ENCODE data around the gene KLHL29.
A peak's percentile ranks its signal among the peaks of the same experiment; 100 is the strongest.

Gene KLHL29

DNA sequence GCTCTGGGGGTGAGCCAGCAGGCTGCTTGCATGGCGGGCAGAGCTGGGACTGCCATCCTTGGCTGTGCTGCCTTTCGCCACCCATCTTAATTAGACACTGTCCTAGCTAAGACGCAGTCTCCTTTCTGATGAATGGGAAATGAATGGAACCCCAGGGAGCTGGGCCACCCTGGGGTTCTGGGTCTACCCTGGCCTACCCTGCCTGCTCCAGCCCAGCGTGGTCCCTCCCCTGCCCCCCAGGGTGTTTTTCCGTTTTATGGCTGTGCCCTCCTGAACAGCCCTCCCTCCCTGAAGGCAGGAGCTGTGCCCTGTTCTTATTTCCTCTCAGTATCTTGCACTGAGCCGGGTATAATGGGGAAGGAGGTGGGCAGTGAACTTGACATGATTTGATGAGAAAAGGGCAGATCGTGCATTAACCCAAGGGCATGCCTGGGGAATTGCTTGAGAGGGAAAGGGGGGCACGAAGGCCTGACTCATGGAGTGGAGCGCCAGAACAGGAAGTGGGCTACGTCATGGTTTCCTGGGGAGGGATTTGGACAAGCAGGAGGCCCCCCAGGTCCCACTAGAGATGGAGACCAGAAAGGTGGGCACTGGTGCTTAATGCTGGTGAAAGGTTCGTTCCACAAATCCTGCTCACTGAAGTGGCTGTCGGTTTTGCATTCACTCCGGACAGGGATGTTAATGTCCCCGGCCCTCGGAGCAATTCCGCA is 165.0 kb downstream of the KLHL29 start:
- no peak overlapping the region for H3K27ac ChIP-seq (ENCODE audit: low read length)
- H3K4me1 ChIP-seq (ENCODE audit: control insufficient read depth in 1 of 2, insufficient read depth in 2 of 2, low read length in 2 of 2): peaks cover 7 to 25% of the 10 kb centered on the region in 2 donors

DNA sequence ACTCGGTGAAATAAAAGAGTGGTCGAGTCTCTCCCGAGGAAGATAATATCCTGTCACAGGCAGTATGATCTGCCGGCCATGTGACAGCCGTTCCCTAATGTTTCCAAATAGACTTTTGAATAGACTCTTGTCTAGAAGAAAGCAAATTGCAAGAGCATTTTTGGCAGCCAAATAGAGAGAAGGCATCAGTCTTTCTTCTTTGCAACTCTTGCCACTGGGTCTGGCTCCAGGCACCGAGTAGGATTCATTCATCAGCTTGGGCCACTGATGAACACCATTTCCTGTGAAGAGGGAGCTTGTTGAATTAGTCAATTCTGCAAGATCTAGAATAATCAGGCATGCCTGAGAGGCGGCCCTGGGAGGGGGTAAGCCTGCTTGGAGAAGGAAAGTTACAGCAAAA is 165.6 kb downstream of the KLHL29 start:
- no peaks in the 10 kb centered on the region for H3K9me3 ChIP-seq (ENCODE audit: control insufficient read depth in 1 of 2, low read length in 2 of 2)
- no peaks in the 10 kb centered on the region for H3K27me3 ChIP-seq (ENCODE audit: low read depth, low read length)
- H3K27ac ChIP-seq (ENCODE audit: low read length): no peak overlapping the region
- no peak overlapping the region for H3K4me3 ChIP-seq (ENCODE audit: low read depth in 1 of 2, low read length in 2 of 2)
- H3K4me1 ChIP-seq (ENCODE audit: control insufficient read depth in 1 of 2, insufficient read depth in 2 of 2, low read length in 2 of 2): peaks cover 3 to 21% of the 10 kb centered on the region in 2 donors
- H3K36me3 ChIP-seq (ENCODE audit: control insufficient read depth in 1 of 2, insufficient read depth in 2 of 2, low read length in 2 of 2): no peaks in the 10 kb centered on the region

More for the DNA sequence above, 165.0 kb downstream of the KLHL29 start:
- Histone ChIP-seq H3K27me3 (ENCODE audit: low read depth, low read length) (no peaks in the 10 kb centered on the region), H3K4me3 (ENCODE audit: low read depth in 1 of 2, low read length in 2 of 2) (no peak overlapping the region), H3K9me3 (ENCODE audit: control insufficient read depth in 1 of 2, low read length in 2 of 2) (no peaks in the 10 kb centered on the region), H3K36me3 (ENCODE audit: control insufficient read depth in 1 of 2, insufficient read depth in 2 of 2, low read length in 2 of 2) (no peaks in the 10 kb centered on the region)

DNA sequence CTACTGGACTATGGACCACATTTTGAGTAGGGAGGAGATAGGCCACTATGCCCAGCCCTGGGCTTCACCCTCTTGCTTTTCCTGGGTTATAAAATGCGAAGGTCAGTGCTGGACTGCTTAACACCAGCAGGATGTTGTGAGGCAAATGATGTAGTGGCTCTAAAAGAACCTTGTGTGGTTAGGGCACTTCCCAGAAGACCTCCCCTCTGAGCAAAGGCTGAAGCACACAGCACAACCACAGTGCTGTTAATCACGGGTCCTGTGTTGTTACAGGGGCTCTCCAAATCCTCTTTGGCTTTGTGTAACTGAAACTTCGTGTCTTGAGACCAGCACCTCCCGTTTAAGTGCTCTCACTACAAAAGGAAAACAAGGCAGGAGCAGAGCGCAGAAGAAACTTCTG is 166.9 kb downstream of the KLHL29 start:
- no peaks in the 10 kb centered on the region for H3K36me3 ChIP-seq (ENCODE audit: control insufficient read depth in 1 of 2, insufficient read depth in 2 of 2, low read length in 2 of 2)
- H3K4me1 ChIP-seq (ENCODE audit: control insufficient read depth in 1 of 2, insufficient read depth in 2 of 2, low read length in 2 of 2): peaks cover 3 to 16% of the 10 kb centered on the region in 2 donors
- H3K27me3 ChIP-seq (ENCODE audit: low read depth, low read length): no peaks in the 10 kb centered on the region
- no peak overlapping the region for H3K27ac ChIP-seq (ENCODE audit: low read length)
- no peak overlapping the region for H3K4me3 ChIP-seq (ENCODE audit: low read depth in 1 of 2, low read length in 2 of 2)
- no peaks in the 10 kb centered on the region for H3K9me3 ChIP-seq (ENCODE audit: control insufficient read depth in 1 of 2, low read length in 2 of 2)

DNA sequence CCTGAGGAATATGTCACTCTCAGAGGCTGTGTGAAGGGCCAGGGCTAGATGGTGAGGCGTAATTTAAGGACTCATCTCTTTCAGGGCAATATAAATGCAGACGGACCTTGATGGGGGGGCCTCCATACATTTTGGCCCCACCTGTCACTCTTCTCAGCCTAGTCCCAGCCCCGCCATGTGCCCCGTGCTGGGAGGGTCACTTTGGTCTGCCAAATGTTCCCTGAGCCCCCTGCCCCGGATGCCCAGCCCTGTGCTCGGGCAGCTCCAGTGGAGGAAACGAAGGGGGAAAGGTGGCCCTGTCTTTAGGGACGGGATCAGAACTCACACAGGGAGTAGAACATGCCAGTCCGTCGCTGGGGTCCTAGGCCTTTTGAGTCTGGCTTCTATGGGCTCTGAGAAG is 168.6 kb downstream of the KLHL29 start:
- H3K36me3 ChIP-seq (ENCODE audit: control insufficient read depth in 1 of 2, insufficient read depth in 2 of 2, low read length in 2 of 2): no peaks in the 10 kb centered on the region
- peak overlapping the region; percentile 21 for H3K27ac ChIP-seq (ENCODE audit: low read length)
- H3K9me3 ChIP-seq (ENCODE audit: control insufficient read depth in 1 of 2, low read length in 2 of 2): no peaks in the 10 kb centered on the region
- H3K27me3 ChIP-seq (ENCODE audit: low read depth, low read length): no peaks in the 10 kb centered on the region
- H3K4me3 ChIP-seq (ENCODE audit: low read depth in 1 of 2, low read length in 2 of 2): no peak overlapping the region
- peaks cover 3 to 16% of the 10 kb centered on the region in 2 donors for H3K4me1 ChIP-seq (ENCODE audit: control insufficient read depth in 1 of 2, insufficient read depth in 2 of 2, low read length in 2 of 2)

DNA sequence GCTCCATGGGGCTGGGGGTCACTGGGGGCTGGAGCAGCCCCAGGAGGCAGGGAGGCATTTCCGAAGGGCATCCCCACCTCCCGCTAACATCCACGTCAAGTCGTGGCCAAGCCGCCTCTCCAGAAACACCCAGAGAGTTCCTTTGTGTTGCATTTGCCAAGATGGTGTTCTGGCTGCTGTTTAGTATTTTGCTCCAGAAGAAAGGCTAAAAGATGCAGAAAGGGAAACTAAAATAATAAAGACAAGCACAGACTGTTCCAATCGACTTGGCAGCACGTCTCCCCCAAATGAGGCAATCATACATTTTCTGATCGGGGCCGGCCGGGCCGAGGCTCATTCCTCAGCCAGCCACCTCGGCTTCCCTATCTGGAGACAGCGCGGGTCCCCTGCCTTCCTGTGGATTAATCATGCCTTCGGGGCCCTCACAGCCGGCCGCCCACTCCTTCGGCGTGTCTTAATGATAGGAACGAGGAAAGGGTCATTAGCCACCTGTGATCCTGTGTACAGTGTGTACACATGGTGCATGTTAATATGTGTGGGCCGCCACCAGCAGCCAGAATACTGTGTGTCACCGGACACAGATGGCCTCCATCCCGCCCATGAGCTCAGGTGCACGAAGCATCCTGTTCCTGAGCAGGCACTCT is 169.2 kb downstream of the KLHL29 start:
- Histone ChIP-seq H3K4me1 (ENCODE audit: control insufficient read depth in 1 of 2, insufficient read depth in 2 of 2, low read length in 2 of 2) (peaks cover 3 to 10% of the 10 kb centered on the region in 2 donors), H3K36me3 (ENCODE audit: control insufficient read depth in 1 of 2, insufficient read depth in 2 of 2, low read length in 2 of 2) (no peaks in the 10 kb centered on the region), H3K27ac (ENCODE audit: low read length) (peak overlapping the region; percentile 21)

DNA sequence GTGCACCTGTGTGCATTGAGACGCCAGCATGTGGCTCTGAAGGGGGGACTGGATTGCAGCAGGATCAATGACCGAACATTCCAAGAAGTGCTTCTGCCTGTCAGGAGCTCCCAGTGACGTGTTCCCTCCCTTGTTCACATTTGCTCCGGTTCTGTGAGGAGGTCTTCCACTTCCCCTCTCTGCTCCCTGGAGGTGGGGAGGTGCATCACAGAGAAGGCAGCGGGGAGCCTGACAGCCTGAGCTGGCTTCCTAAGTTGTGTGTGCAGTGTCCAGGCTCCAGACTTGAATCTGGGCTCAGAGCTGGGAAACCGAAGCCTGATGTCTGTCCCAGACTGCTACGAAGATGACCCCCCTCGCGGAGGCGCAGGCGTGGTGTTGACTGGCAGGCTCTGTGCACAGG is 171.0 kb downstream of the KLHL29 start:
- Histone ChIP-seq H3K27ac (ENCODE audit: low read length) (no peak overlapping the region), H3K36me3 (ENCODE audit: control insufficient read depth in 1 of 2, insufficient read depth in 2 of 2, low read length in 2 of 2) (no peaks in the 10 kb centered on the region), H3K4me3 (ENCODE audit: low read depth in 1 of 2, low read length in 2 of 2) (no peak overlapping the region), H3K27me3 (ENCODE audit: low read depth, low read length) (no peaks in the 10 kb centered on the region), H3K4me1 (ENCODE audit: control insufficient read depth in 1 of 2, insufficient read depth in 2 of 2, low read length in 2 of 2) (peaks cover 3 to 9% of the 10 kb centered on the region in 2 donors), H3K9me3 (ENCODE audit: control insufficient read depth in 1 of 2, low read length in 2 of 2) (no peaks in the 10 kb centered on the region)

More for the DNA sequence above, 169.2 kb downstream of the KLHL29 start:
- H3K9me3 ChIP-seq (ENCODE audit: control insufficient read depth in 1 of 2, low read length in 2 of 2): no peaks in the 10 kb centered on the region
- H3K4me3 ChIP-seq (ENCODE audit: low read depth in 1 of 2, low read length in 2 of 2): no peak overlapping the region
- H3K27me3 ChIP-seq (ENCODE audit: low read depth, low read length): no peaks in the 10 kb centered on the region

DNA sequence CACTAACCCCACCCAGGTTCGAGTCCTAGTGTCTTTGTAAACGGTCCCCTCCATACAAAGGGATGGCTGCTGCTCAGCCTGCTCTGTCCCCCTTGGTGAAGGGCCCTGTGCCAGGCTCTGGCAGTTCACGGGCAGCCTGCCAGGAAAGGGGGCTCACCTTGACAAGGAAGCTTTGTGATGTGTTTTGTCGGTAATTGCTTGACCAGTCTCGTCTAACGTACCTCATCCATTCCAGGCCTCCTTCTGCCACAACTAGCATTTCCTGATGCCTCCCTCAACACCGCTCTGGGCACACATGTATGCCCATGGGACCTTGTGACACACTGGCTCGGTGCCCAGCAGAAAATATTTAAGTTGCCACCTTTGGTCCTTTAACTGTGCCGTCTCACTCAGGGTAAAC is 171.9 kb downstream of the KLHL29 start:
- H3K27ac ChIP-seq (ENCODE audit: low read length): peak overlapping the region; percentile 39

DNA sequence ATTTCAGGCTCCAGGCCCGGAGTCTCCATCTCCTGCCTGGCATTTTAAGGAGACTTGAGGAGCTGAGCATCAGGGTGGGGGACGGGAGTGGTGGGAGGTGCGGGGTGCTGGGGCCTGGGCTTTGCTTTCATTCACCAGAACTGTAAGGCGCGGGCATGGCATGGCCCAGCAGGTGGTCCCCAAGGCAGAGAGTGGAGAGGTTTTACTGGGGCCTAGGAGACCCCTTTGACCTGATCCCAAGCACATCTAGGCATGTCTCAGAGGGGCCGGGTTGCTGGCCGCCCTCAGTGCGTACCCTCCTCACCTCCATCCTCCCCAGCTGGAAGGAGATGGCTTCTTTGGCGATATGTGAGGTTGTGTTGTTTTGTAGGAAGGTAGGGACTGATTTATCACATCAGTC is 172.5 kb downstream of the KLHL29 start:
- Histone ChIP-seq H3K4me1 (ENCODE audit: control insufficient read depth in 1 of 2, insufficient read depth in 2 of 2, low read length in 2 of 2) (peaks cover 3 to 11% of the 10 kb centered on the region in 2 donors), H3K27ac (ENCODE audit: low read length) (no peak overlapping the region)

More for the DNA sequence above, 171.9 kb downstream of the KLHL29 start:
- no peaks in the 10 kb centered on the region for H3K36me3 ChIP-seq (ENCODE audit: control insufficient read depth in 1 of 2, insufficient read depth in 2 of 2, low read length in 2 of 2)
- peaks cover 3 to 11% of the 10 kb centered on the region in 2 donors for H3K4me1 ChIP-seq (ENCODE audit: control insufficient read depth in 1 of 2, insufficient read depth in 2 of 2, low read length in 2 of 2)
- H3K27me3 ChIP-seq (ENCODE audit: low read depth, low read length): no peaks in the 10 kb centered on the region
- no peaks in the 10 kb centered on the region for H3K9me3 ChIP-seq (ENCODE audit: control insufficient read depth in 1 of 2, low read length in 2 of 2)
- H3K4me3 ChIP-seq (ENCODE audit: low read depth in 1 of 2, low read length in 2 of 2): no peak overlapping the region

DNA sequence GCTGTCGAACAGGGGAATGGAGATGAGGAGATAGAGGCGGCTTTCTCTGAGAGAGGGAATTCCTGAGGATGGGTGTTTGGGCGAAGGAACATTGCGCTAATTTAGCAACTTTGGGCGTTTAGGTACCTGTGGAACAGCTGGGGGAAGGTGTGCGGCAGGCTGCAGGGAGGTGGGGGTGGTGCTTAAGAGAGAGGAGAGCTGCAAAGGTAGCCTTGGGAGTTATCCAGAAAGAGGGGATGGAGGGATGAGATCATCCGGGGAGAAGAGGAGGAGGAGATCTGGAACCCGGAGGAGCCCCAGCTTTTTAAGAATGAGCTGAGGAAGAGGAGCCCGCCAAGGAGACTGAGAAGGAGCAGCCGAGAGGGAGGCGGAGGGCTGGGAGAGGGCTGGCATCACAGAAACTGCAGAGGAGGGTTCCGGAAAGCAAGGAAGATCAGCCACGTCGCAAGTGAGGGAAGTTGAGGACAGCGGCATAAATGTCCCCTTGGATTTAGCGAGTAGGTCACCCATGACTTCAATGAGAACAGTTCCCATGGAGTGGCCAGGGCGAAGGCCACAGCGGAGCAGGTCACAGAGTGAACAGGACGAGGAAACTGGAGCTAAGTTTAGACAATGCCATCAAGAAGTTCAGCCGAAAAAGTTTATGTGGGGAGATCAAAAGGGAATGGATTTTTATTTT is 174.7 kb downstream of the KLHL29 start:
- no peaks in the 10 kb centered on the region for H3K27me3 ChIP-seq (ENCODE audit: low read depth, low read length)
- H3K9me3 ChIP-seq (ENCODE audit: control insufficient read depth in 1 of 2, low read length in 2 of 2): no peaks in the 10 kb centered on the region
- H3K27ac ChIP-seq (ENCODE audit: low read length): no peak overlapping the region
- H3K36me3 ChIP-seq (ENCODE audit: control insufficient read depth in 1 of 2, insufficient read depth in 2 of 2, low read length in 2 of 2): no peaks in the 10 kb centered on the region
- H3K4me3 ChIP-seq (ENCODE audit: low read depth in 1 of 2, low read length in 2 of 2): no peak overlapping the region
- peaks cover 4 to 27% of the 10 kb centered on the region in 2 donors for H3K4me1 ChIP-seq (ENCODE audit: control insufficient read depth in 1 of 2, insufficient read depth in 2 of 2, low read length in 2 of 2)

More for the DNA sequence above, 172.5 kb downstream of the KLHL29 start:
- Histone ChIP-seq H3K27me3 (ENCODE audit: low read depth, low read length) (no peaks in the 10 kb centered on the region), H3K36me3 (ENCODE audit: control insufficient read depth in 1 of 2, insufficient read depth in 2 of 2, low read length in 2 of 2) (no peaks in the 10 kb centered on the region), H3K4me3 (ENCODE audit: low read depth in 1 of 2, low read length in 2 of 2) (no peak overlapping the region), H3K9me3 (ENCODE audit: control insufficient read depth in 1 of 2, low read length in 2 of 2) (no peaks in the 10 kb centered on the region)

DNA sequence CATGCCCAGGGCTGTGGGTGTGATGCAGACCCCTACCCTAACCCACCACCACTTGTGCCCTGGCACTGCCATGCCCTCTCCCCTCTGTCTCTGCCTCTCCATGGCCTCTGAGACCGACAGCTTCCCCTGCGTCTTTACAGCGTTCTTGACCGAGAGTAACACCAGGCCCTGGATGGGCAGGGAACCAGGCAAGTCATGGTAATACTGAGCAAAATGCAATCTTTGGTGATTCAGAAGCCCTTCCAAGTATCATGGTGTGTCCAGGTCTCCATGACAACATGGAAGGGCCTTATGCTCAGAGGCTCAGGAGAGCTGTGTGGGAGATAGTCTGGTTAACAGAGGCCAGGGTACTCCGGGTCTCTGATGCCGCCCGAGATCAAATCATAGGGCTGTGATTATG is 176.1 kb downstream of the KLHL29 start:
- Histone ChIP-seq H3K36me3 (ENCODE audit: control insufficient read depth in 1 of 2, insufficient read depth in 2 of 2, low read length in 2 of 2) (no peaks in the 10 kb centered on the region), H3K27me3 (ENCODE audit: low read depth, low read length) (no peaks in the 10 kb centered on the region), H3K9me3 (ENCODE audit: control insufficient read depth in 1 of 2, low read length in 2 of 2) (no peaks in the 10 kb centered on the region), H3K4me3 (ENCODE audit: low read depth in 1 of 2, low read length in 2 of 2) (no peak overlapping the region), H3K27ac (ENCODE audit: low read length) (no peak overlapping the region), H3K4me1 (ENCODE audit: control insufficient read depth in 1 of 2, insufficient read depth in 2 of 2, low read length in 2 of 2) (peaks cover 3 to 34% of the 10 kb centered on the region in 2 donors)

DNA sequence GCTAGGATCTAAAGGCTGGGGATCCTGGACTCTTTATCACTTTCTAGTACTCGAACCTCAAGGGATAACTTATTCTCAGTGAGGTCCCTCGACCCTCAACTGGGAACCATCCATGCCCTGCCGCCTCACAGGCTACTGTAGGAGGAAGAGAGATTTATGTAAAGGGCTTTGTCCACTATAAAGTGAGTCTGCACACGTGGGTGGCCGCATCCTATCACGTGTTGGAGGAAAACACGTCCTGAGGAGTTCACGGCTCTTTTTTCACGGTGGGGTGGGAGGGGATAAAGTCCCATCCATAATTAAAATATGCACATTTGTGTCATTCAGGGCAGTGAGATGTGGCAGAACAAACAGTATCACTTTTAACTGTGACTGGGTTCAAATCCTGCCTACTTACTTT is 176.6 kb downstream of the KLHL29 start:
- H3K36me3 ChIP-seq (ENCODE audit: control insufficient read depth in 1 of 2, insufficient read depth in 2 of 2, low read length in 2 of 2): no peaks in the 10 kb centered on the region
- H3K9me3 ChIP-seq (ENCODE audit: control insufficient read depth in 1 of 2, low read length in 2 of 2): no peaks in the 10 kb centered on the region
- H3K27ac ChIP-seq (ENCODE audit: low read length): no peak overlapping the region
- no peak overlapping the region for H3K4me3 ChIP-seq (ENCODE audit: low read depth in 1 of 2, low read length in 2 of 2)
- no peaks in the 10 kb centered on the region for H3K27me3 ChIP-seq (ENCODE audit: low read depth, low read length)
- peaks cover 3 to 38% of the 10 kb centered on the region in 2 donors for H3K4me1 ChIP-seq (ENCODE audit: control insufficient read depth in 1 of 2, insufficient read depth in 2 of 2, low read length in 2 of 2)
